SH-SY5Y (cell line): ENCODE results near the gene BCR.

ENCODE experiments used
- GATA2 ChIP-seq: IDR thresholded peaks from 2 replicates; pipeline ENCODE4 v1.6.1; 2011; ENCODE audit warnings: mild to moderate bottlenecking, low read depth, low read length
- GATA3 ChIP-seq: IDR thresholded peaks from 2 replicates; pipeline ENCODE4 v1.6.1; 2011; ENCODE audit warnings: low read depth, mild to moderate bottlenecking, low read length, moderate library complexity

BCR gene

GRCh38 chr22:23180301-23180892 is at the start of gene BCR:
Gene BCR, plus strand, starts transcription at chr22:23180509. Its CDS starts 452 bp downstream, at chr22:23180961.
- TF ChIP-seq GATA2, result no peak
- TF ChIP-seq GATA3, result no peak

- TF ChIP-seq GATA3 (no peak), GATA2 (no peak)
Measured at GRCh38 chr22:23130697-23131096, 49.6 kb upstream of the BCR start.

GRCh38 chr22:23131931-23132330 is 48.4 kb upstream of the BCR start:
- TF ChIP-seq GATA3, result no peak
- no peak for TF ChIP-seq GATA2

GRCh38 chr22:23132376-23133091 is 47.8 kb upstream of the BCR start:
- TF ChIP-seq GATA3 (no peak), GATA2 (no peak)

GRCh38 chr22:23133922-23134321 is 46.4 kb upstream of the BCR start:
- TF ChIP-seq GATA3 (no peak), GATA2 (no peak)

- no peak for TF ChIP-seq GATA3
Measured at GRCh38 chr22:23137468-23137867, 42.8 kb upstream of the BCR start.

- TF ChIP-seq GATA2 (no peak), GATA3 (no peak)
Measured at GRCh38 chr22:23137905-23138561, 42.3 kb upstream of the BCR start.

- TF ChIP-seq GATA2, result no peak
- no peak for TF ChIP-seq GATA3
Measured at GRCh38 chr22:23138584-23139435, 41.5 kb upstream of the BCR start.

- TF ChIP-seq GATA2 (no peak), GATA3 (no peak)
Measured at GRCh38 chr22:23140385-23140784, 39.9 kb upstream of the BCR start.

- TF ChIP-seq GATA2 (no peak), GATA3 (no peak)
Measured at GRCh38 chr22:23142546-23143105, 37.7 kb upstream of the BCR start.

- no peak for TF ChIP-seq GATA2
- no peak for TF ChIP-seq GATA3
Measured at GRCh38 chr22:23143119-23143518, 37.2 kb upstream of the BCR start.

GRCh38 chr22:23144432-23144831 is 35.9 kb upstream of the BCR start:
- no peak for TF ChIP-seq GATA3
- TF ChIP-seq GATA2, result no peak

- TF ChIP-seq GATA3 (no peak), GATA2 (no peak)
Measured at GRCh38 chr22:23144932-23145877, 35.1 kb upstream of the BCR start, which contains the start of gene RAB36. Gene RAB36, plus strand, starts transcription at chr22:23145477. Its CDS starts 1,140 bp downstream, at chr22:23146617.
